ENCODE measurements around the gene SOX6. TPM values are rescaled to one million over a fixed set of nuclear protein-coding genes. Genes with fewer than 3 reads are reported as not detected.

Gene SOX6
- total RNA-seq, 1 donor from 2014 or later, result 7.6 TPM

DNA sequence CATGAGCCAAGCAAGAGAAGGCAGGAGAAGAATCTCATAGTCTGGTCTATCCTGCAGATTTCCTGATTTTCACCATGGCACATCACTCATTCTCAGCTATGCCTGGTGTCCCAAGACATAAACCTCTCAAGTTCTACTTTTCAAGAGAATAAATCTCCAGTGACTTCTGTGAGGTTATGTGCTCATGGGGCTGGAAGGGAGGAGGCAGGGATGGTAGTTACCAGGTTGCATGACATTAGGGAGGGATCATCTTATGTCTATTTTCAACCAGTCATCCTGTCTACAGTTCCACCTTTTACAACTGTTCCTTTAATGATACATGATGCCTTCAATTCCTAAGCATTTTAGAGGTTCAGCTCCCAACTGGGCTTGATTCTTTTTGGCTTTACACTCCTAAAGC, 297.7 kb downstream of the SOX6 start:
- DNase-seq (ENCODE audit: low spot score), result no peak
- Mint-ChIP-seq H3K4me1 (no peaks in the 10 kb centered on the region), H3K27ac (no peak overlapping the region), H3K4me3 (no peak overlapping the region), H3K27me3 (ENCODE audit: insufficient read depth, low read depth) (peaks cover 3% of the 10 kb centered on the region), H3K9me3 (peaks cover 8% of the 10 kb centered on the region), H3K36me3 (peaks cover 2% of the 10 kb centered on the region)
- Histone ChIP-seq H3F3A (ENCODE audit: low read depth) (no peaks in the 10 kb centered on the region), H3K27ac (no peak overlapping the region), H3K9ac (no peak overlapping the region), H3K4me3 (no peak overlapping the region), H3K4me1 (peaks cover 10% of the 10 kb centered on the region), H3K79me2 (ENCODE audit: low read depth) (no peaks in the 10 kb centered on the region), H4K20me1 (ENCODE audit: low read depth) (no peaks in the 10 kb centered on the region), H3K9me3 (ENCODE audit: low read depth) (no peaks in the 10 kb centered on the region), H3K27me3 (no peaks in the 10 kb centered on the region), H3K36me3 (no peaks in the 10 kb centered on the region), H3K4me2 (no peak overlapping the region), H2AFZ (replicated peaks) (no peak overlapping the region)
- TF ChIP-seq EZH2 (IDR thresholded peaks at IDR 0.05) (no peak), EZH2phosphoT487 (IDR thresholded peaks at IDR 0.05) (no peak)
- TF ChIP-seq, protein P1, sequence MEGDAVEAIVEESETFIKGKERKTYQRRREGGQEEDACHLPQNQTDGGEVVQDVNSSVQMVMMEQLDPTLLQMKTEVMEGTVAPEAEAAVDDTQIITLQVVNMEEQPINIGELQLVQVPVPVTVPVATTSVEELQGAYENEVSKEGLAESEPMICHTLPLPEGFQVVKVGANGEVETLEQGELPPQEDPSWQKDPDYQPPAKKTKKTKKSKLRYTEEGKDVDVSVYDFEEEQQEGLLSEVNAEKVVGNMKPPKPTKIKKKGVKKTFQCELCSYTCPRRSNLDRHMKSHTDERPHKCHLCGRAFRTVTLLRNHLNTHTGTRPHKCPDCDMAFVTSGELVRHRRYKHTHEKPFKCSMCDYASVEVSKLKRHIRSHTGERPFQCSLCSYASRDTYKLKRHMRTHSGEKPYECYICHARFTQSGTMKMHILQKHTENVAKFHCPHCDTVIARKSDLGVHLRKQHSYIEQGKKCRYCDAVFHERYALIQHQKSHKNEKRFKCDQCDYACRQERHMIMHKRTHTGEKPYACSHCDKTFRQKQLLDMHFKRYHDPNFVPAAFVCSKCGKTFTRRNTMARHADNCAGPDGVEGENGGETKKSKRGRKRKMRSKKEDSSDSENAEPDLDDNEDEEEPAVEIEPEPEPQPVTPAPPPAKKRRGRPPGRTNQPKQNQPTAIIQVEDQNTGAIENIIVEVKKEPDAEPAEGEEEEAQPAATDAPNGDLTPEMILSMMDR (IDR thresholded peaks at IDR 0.05), result no peak

- Mint-ChIP-seq H3K9me3 (peaks cover 9% of the 10 kb centered on the region), H3K27ac (no peak overlapping the region), H3K4me3 (no peak overlapping the region), H3K36me3 (peaks cover 18% of the 10 kb centered on the region), H3K27me3 (ENCODE audit: insufficient read depth, low read depth) (peaks cover 3% of the 10 kb centered on the region), H3K4me1 (peaks cover 6% of the 10 kb centered on the region)
- Histone ChIP-seq H3K79me2 (ENCODE audit: low read depth) (no peaks in the 10 kb centered on the region), H3K36me3 (no peaks in the 10 kb centered on the region), H2AFZ (replicated peaks) (peak overlapping the region; percentile 37), H3F3A (ENCODE audit: low read depth) (peaks cover 7% of the 10 kb centered on the region), H3K9ac (no peak overlapping the region), H3K4me2 (no peak overlapping the region), H3K27me3 (no peaks in the 10 kb centered on the region), H3K9me3 (ENCODE audit: low read depth) (no peaks in the 10 kb centered on the region), H3K4me3 (no peak overlapping the region), H4K20me1 (ENCODE audit: low read depth) (no peaks in the 10 kb centered on the region), H3K27ac (no peak overlapping the region), H3K4me1 (peaks cover 33% of the 10 kb centered on the region)
- TF ChIP-seq EZH2phosphoT487 (IDR thresholded peaks at IDR 0.05) (no peak), EZH2 (IDR thresholded peaks at IDR 0.05) (no peak)
- TF ChIP-seq, protein P1 (IDR thresholded peaks at IDR 0.05), result no peak
- DNase-seq (ENCODE audit: low spot score), result no peak
Observed at GRCh38 chr11:16052750-16053149, 303.6 kb downstream of the SOX6 start.

- no peak overlapping the region for H3K4me3 ChIP-seq
- TF ChIP-seq EZH2 (IDR thresholded peaks at IDR 0.05) (no peak), EZH2phosphoT487 (IDR thresholded peaks at IDR 0.05) (no peak)
- TF ChIP-seq, protein P1 (IDR thresholded peaks at IDR 0.05), result no peak
- Mint-ChIP-seq H3K27me3 (ENCODE audit: insufficient read depth, low read depth) (no peaks in the 10 kb centered on the region), H3K4me1 (peaks cover 10% of the 10 kb centered on the region), H3K36me3 (peaks cover 31% of the 10 kb centered on the region), H3K27ac (no peak overlapping the region), H3K4me3 (no peak overlapping the region), H3K9me3 (peaks cover 9% of the 10 kb centered on the region)
- peak overlapping the region; percentile 56 for H3K4me2 ChIP-seq
- H3K36me3 ChIP-seq, result no peaks in the 10 kb centered on the region
- no peaks in the 10 kb centered on the region for H3K27me3 ChIP-seq
- peaks cover 33% of the 10 kb centered on the region for H3K4me1 ChIP-seq
- peak; percentile 59 for DNase-seq (ENCODE audit: low spot score)
- H3K27ac ChIP-seq, result no peak overlapping the region
- H3F3A ChIP-seq (ENCODE audit: low read depth), result peaks cover 7% of the 10 kb centered on the region
- H3K79me2 ChIP-seq (ENCODE audit: low read depth), result no peaks in the 10 kb centered on the region
- no peak overlapping the region for H3K9ac ChIP-seq
- H2AFZ ChIP-seq (replicated peaks), result peak overlapping the region; percentile 54
- no peaks in the 10 kb centered on the region for H3K9me3 ChIP-seq (ENCODE audit: low read depth)
- H4K20me1 ChIP-seq (ENCODE audit: low read depth), result no peaks in the 10 kb centered on the region
Observed at GRCh38 chr11:16049611-16050010, 306.7 kb downstream of the SOX6 start.
